ENCODE measurements around the gene DENND1A.
A peak's percentile ranks its signal among the peaks of the same experiment; 100 is the strongest.

Gene DENND1A

GRCh38 chr9:123757960-123758359 is 172.0 kb downstream of the DENND1A start:
- H3K4me3 ChIP-seq (ENCODE audit: low read depth, low read length) = no peak overlapping the region
- no peak for TF ChIP-seq CTCF (conservative IDR thresholded peaks at IDR 0.05; ENCODE audit: low read depth, low read length)
- no peak for DNase-seq (ENCODE audit: low read depth)

GRCh38 chr9:123757547-123757946 is 172.4 kb downstream of the DENND1A start:
- DNase-seq (ENCODE audit: low read depth) = no peak
- TF ChIP-seq CTCF (conservative IDR thresholded peaks at IDR 0.05; ENCODE audit: low read depth, low read length) = no peak
- H3K4me3 ChIP-seq (ENCODE audit: low read depth, low read length) = no peak overlapping the region

- no peak for DNase-seq (ENCODE audit: low read depth)
- H3K4me3 ChIP-seq (ENCODE audit: low read depth, low read length) = no peak overlapping the region
- no peak for TF ChIP-seq CTCF (conservative IDR thresholded peaks at IDR 0.05; ENCODE audit: low read depth, low read length)
These were observed 173.3 kb downstream of the DENND1A start for GRCh38 chr9:123756484-123757106.

GRCh38 chr9:123753669-123754258 is 176.2 kb downstream of the DENND1A start:
- no peak for TF ChIP-seq CTCF (conservative IDR thresholded peaks at IDR 0.05; ENCODE audit: low read depth, low read length)
- H3K4me3 ChIP-seq (ENCODE audit: low read depth, low read length) = no peak overlapping the region
- no peak for DNase-seq (ENCODE audit: low read depth)

- no peak for TF ChIP-seq CTCF (conservative IDR thresholded peaks at IDR 0.05; ENCODE audit: low read depth, low read length)
- no peak overlapping the region for H3K4me3 ChIP-seq (ENCODE audit: low read depth, low read length)
- DNase-seq (ENCODE audit: low read depth) = no peak
These were observed 176.9 kb downstream of the DENND1A start for GRCh38 chr9:123753016-123753415.

- peak; percentile 36 for DNase-seq (ENCODE audit: low read depth)
- TF ChIP-seq CTCF (conservative IDR thresholded peaks at IDR 0.05; ENCODE audit: low read depth, low read length) = no peak
These were observed 180.2 kb downstream of the DENND1A start for GRCh38 chr9:123749580-123750202.

More at GRCh38 chr9:123749580-123750202, 180.2 kb downstream of the DENND1A start:
- H3K4me3 ChIP-seq (ENCODE audit: low read depth, low read length) = no peak overlapping the region
